Activated naive CD8-positive, alpha-beta T cell treated with anti-CD3 and anti-CD28 coated beads, Interleukin-2, amount 10 ng/mL, durations not matched to agents 7 days and 5 days (primary cell): ENCODE results near the gene TNFAIP2. TPM values are rescaled to one million over a fixed set of nuclear protein-coding genes. Genes with fewer than 3 reads are reported as not detected.

Experiments
- ATAC-seq: fragments of 150-1000 bp; cut with Tn5 transposase; one replicate; pipeline ENCODE4 v1.10.0; 2021; ENCODE audit warnings: low read depth, moderate library complexity
- POLR2A ChIA-PET: fragments of 350-600 bp; sonication (Branson Sonifier 250); formaldehyde crosslinking; loops from one replicate; lab custom pipeline; 2021; ENCODE audit warnings: antibody characterized with exemption; lab: Charles Lee
- DNase-seq: peaks from one replicate; pipeline ENCODE4 v3.0.0; 2021
- H3K27ac Mint-ChIP-seq: one replicate; pipeline ENCODE4 v1.8.0; 2022; ENCODE audit warnings: mild to moderate bottlenecking, mixed read lengths
- H3K27me3 Mint-ChIP-seq: one replicate; pipeline ENCODE4 v1.8.0; 2022; ENCODE audit warnings: mild to moderate bottlenecking, moderate library complexity, mixed read lengths
- H3K36me3 Mint-ChIP-seq: one replicate; pipeline ENCODE4 v1.8.0; 2021; ENCODE audit warnings: mild to moderate bottlenecking, mixed read lengths
- H3K4me1 Mint-ChIP-seq: one replicate; pipeline ENCODE4 v1.8.0; 2021; ENCODE audit warnings: mixed read lengths
- H3K4me3 Mint-ChIP-seq: one replicate; pipeline ENCODE4 v1.8.0; 2022; ENCODE audit warnings: mild to moderate bottlenecking, moderate library complexity, mixed read lengths
- H3K9me3 Mint-ChIP-seq: one replicate; pipeline ENCODE4 v1.8.0; 2021; ENCODE audit warnings: mixed read lengths
- total RNA-seq, 2 experiments: library from RNA; stranded (reverse); gene quantifications; one replicate each; pipeline ENCODE4 v1.2.3, GENCODE V29; 2021

TNFAIP2 gene
- total RNA-seq, 2 experiments from 2014 or later, result 3.0 TPM

GRCh38 chr14:103186241-103186822 lies 63.1 kb downstream of the TNFAIP2 start:
- ATAC-seq (no peak), DNase-seq (no peak)
- Mint-ChIP-seq H3K4me3 (no peak overlapping the region), H3K9me3 (no peaks in the 10 kb centered on the region), H3K27ac (no peak overlapping the region), H3K27me3 (peaks cover 49% of the 10 kb centered on the region), H3K36me3 (no peaks in the 10 kb centered on the region), H3K4me1 (peaks cover 2% of the 10 kb centered on the region)
- POLR2A ChIA-PET, result no interaction called here

Other genes with a start within 250 kb of the TNFAIP2 start
- gene AMN, start 200.8 kb upstream of the TNFAIP2 start, total RNA-seq, result 1 to 10 TPM; 2.5 to 2.9 TPM
- 1 to 10 TPM; 1.1 TPM for gene CDC42BPB, start 65.9 kb upstream of the TNFAIP2 start, total RNA-seq
- gene LBHD2, start 39.3 kb upstream of the TNFAIP2 start, total RNA-seq, result not detected
- not detected for gene EXOC3L4, start 28.7 kb upstream of the TNFAIP2 start, total RNA-seq
- gene EIF5, start 210.8 kb downstream of the TNFAIP2 start, total RNA-seq, result 100 to 1,000 TPM; 202 to 222 TPM